Measurements from ENCODE around the gene DDX23. TPM values are rescaled to one million over a fixed set of nuclear protein-coding genes. Genes with fewer than 3 reads are reported as not detected.

DDX23 gene
- total and polyA plus RNA-seq, 2 experiments from 2014 or later, result 41.7 to 74.8 TPM

DNA sequence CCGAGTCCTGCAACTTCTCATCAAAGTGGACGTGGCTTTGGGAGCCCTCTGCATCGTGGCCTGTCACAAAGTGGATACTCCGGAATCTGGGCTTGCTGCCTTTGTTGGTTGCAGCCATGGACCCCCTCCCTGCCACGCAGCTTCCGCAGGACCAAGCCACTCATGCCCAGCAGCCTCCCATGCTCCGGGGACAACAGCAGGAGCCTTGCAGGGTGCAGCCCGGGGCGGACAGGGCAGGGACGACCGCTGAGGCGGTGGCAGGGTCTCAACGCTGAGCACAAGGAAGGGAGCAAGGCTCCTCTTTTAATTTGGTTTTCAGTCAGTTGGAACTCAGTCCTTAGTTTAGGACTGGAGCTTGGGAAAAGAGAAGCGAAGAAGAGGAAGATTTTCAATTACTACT, 51.0 kb downstream of the DDX23 start:
- H3K4me1 ChIP-seq (ENCODE audit: insufficient read depth), result no peaks in the 10 kb centered on the region
- H3K36me3 ChIP-seq (replicated peaks; ENCODE audit: insufficient read depth, low read depth), result no peaks in the 10 kb centered on the region
- no peak for TF ChIP-seq EZH2 (IDR thresholded peaks at IDR 0.05; ENCODE audit: borderline replicate concordance)
- TF ChIP-seq, protein P1, sequence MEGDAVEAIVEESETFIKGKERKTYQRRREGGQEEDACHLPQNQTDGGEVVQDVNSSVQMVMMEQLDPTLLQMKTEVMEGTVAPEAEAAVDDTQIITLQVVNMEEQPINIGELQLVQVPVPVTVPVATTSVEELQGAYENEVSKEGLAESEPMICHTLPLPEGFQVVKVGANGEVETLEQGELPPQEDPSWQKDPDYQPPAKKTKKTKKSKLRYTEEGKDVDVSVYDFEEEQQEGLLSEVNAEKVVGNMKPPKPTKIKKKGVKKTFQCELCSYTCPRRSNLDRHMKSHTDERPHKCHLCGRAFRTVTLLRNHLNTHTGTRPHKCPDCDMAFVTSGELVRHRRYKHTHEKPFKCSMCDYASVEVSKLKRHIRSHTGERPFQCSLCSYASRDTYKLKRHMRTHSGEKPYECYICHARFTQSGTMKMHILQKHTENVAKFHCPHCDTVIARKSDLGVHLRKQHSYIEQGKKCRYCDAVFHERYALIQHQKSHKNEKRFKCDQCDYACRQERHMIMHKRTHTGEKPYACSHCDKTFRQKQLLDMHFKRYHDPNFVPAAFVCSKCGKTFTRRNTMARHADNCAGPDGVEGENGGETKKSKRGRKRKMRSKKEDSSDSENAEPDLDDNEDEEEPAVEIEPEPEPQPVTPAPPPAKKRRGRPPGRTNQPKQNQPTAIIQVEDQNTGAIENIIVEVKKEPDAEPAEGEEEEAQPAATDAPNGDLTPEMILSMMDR (IDR thresholded peaks at IDR 0.05; ENCODE audit: poor library complexity), result no peak
- no peaks in the 10 kb centered on the region for H3K9me3 ChIP-seq (ENCODE audit: low read depth)
- no peak overlapping the region for H3K4me3 ChIP-seq
- H4K20me1 ChIP-seq (ENCODE audit: insufficient read depth, poor library complexity, severe bottlenecking), result no peaks in the 10 kb centered on the region
- no peaks in the 10 kb centered on the region for H3K79me2 ChIP-seq
- H3K27me3 ChIP-seq, result no peaks in the 10 kb centered on the region
- WGBS (ENCODE audit: low lambda C conversion rate, missing lambda C conversion rate), result 82% methylated on average over 14 of the region's 14 CpGs
- no peak overlapping the region for H3K27ac ChIP-seq
- no peak for DNase-seq (ENCODE audit: low spot score)
- no peaks in the 10 kb centered on the region for H3K9me2 ChIP-seq (replicated peaks; ENCODE audit: insufficient read depth)
- no peak overlapping the region for H2AFZ ChIP-seq
- H3K4me2 ChIP-seq, result no peak overlapping the region

- H3K27ac ChIP-seq, result no peak overlapping the region
- no peaks in the 10 kb centered on the region for H3K36me3 ChIP-seq (replicated peaks; ENCODE audit: insufficient read depth, low read depth)
- peaks cover 3% of the 10 kb centered on the region for H3K4me1 ChIP-seq (ENCODE audit: insufficient read depth)
- H3K4me3 ChIP-seq, result no peak overlapping the region
- no peaks in the 10 kb centered on the region for H3K79me2 ChIP-seq
- no peaks in the 10 kb centered on the region for H3K9me3 ChIP-seq (ENCODE audit: low read depth)
- no peak for DNase-seq (ENCODE audit: low spot score)
- H3K9me2 ChIP-seq (replicated peaks; ENCODE audit: insufficient read depth), result no peaks in the 10 kb centered on the region
- TF ChIP-seq EZH2phosphoT487 (IDR thresholded peaks at IDR 0.05; ENCODE audit: low read depth, severe bottlenecking, unreplicated experiment), result no peak
- TF ChIP-seq, protein P1 (IDR thresholded peaks at IDR 0.05; ENCODE audit: poor library complexity), result no peak
- TF ChIP-seq EZH2 (IDR thresholded peaks at IDR 0.05; ENCODE audit: borderline replicate concordance), result no peak
- H3K27me3 ChIP-seq, result no peaks in the 10 kb centered on the region
- no peak overlapping the region for H2AFZ ChIP-seq
- no peaks in the 10 kb centered on the region for H4K20me1 ChIP-seq (ENCODE audit: insufficient read depth, poor library complexity, severe bottlenecking)
- H3K4me2 ChIP-seq, result no peak overlapping the region
- 95% methylated on average over 14 of the region's 14 CpGs for WGBS (ENCODE audit: low lambda C conversion rate, missing lambda C conversion rate)
These were observed 51.5 kb downstream of the DDX23 start for GRCh38 chr12:48800457-48800856.

GRCh38 chr12:48796976-48797375, 55.0 kb downstream of the DDX23 start:
- H3K4me1 ChIP-seq (ENCODE audit: insufficient read depth), result peaks cover 17% of the 10 kb centered on the region
- no peak overlapping the region for H3K4me3 ChIP-seq
- H3K36me3 ChIP-seq (replicated peaks; ENCODE audit: insufficient read depth, low read depth), result no peaks in the 10 kb centered on the region
- H3K27me3 ChIP-seq, result no peaks in the 10 kb centered on the region
- DNase-seq (ENCODE audit: low spot score), result no peak
- H3K9me2 ChIP-seq (replicated peaks; ENCODE audit: insufficient read depth), result no peaks in the 10 kb centered on the region
- no peaks in the 10 kb centered on the region for H3K9me3 ChIP-seq (ENCODE audit: low read depth)
- no peak overlapping the region for H3K4me2 ChIP-seq
- H2AFZ ChIP-seq, result no peak overlapping the region
- TF ChIP-seq, protein P1 (IDR thresholded peaks at IDR 0.05; ENCODE audit: poor library complexity), result no peak
- TF ChIP-seq EZH2phosphoT487 (IDR thresholded peaks at IDR 0.05; ENCODE audit: low read depth, severe bottlenecking, unreplicated experiment) (no peak), EZH2 (IDR thresholded peaks at IDR 0.05; ENCODE audit: borderline replicate concordance) (no peak)
- no peak overlapping the region for H3K27ac ChIP-seq
- no peaks in the 10 kb centered on the region for H3K79me2 ChIP-seq
- no peaks in the 10 kb centered on the region for H4K20me1 ChIP-seq (ENCODE audit: insufficient read depth, poor library complexity, severe bottlenecking)
- WGBS (ENCODE audit: low lambda C conversion rate, missing lambda C conversion rate), result 79% methylated on average over 3 of the region's 3 CpGs
